GM21723 (cell line): ENCODE data around the gene MYO7B.

Experiments
- ATAC-seq: cut with Tn5 transposase; IDR thresholded peaks from one replicate; pipeline ENCODE4 v1.9.1; 2021; ENCODE audit warnings: mild to moderate bottlenecking, moderate library complexity; ENCODE audit not compliant: unreplicated experiment

Gene MYO7B

GRCh38 chr2:127645395-127646291, 110.2 kb downstream of the MYO7B start, which contains the start of gene GPR17:
Gene GPR17 (plus strand): TSS chr2:127646153. CDS start chr2:127650736, 4,583 bp downstream.
- no peak for ATAC-seq

GRCh38 chr2:127646487-127647241, 111.2 kb downstream of the MYO7B start:
- no peak for ATAC-seq

GRCh38 chr2:127647242-127648190, 112.0 kb downstream of the MYO7B start:
- ATAC-seq, result no peak

GRCh38 chr2:127648321-127648720, 112.8 kb downstream of the MYO7B start:
- no peak for ATAC-seq

GRCh38 chr2:127649100-127649611, 113.7 kb downstream of the MYO7B start:
- ATAC-seq, result no peak

GRCh38 chr2:127649684-127650040, 114.2 kb downstream of the MYO7B start:
- peak; percentile 78 for ATAC-seq

- ATAC-seq, result peak; percentile 13
Observed at GRCh38 chr2:127650041-127650784, 114.7 kb downstream of the MYO7B start.

GRCh38 chr2:127650785-127651380, 115.4 kb downstream of the MYO7B start:
- no peak for ATAC-seq

- no peak for ATAC-seq
Observed at GRCh38 chr2:127651381-127651809, 115.9 kb downstream of the MYO7B start.

- no peak for ATAC-seq
Observed at GRCh38 chr2:127651971-127652550, 116.6 kb downstream of the MYO7B start.

- ATAC-seq, result no peak
Observed at GRCh38 chr2:127652786-127653357, 117.4 kb downstream of the MYO7B start.

GRCh38 chr2:127653421-127654083, 118.1 kb downstream of the MYO7B start:
- ATAC-seq, result no peak

- no peak for ATAC-seq
Observed at GRCh38 chr2:127654084-127654837, 118.8 kb downstream of the MYO7B start.

- ATAC-seq, result no peak
Observed at GRCh38 chr2:127654838-127655175, 119.3 kb downstream of the MYO7B start.

GRCh38 chr2:127655209-127656073, 120.0 kb downstream of the MYO7B start:
- ATAC-seq, result no peak

- no peak for ATAC-seq
Observed at GRCh38 chr2:127656569-127657231, 121.2 kb downstream of the MYO7B start.
